Mesothelial cell of epicardium (in vitro differentiated cells): ENCODE results near the gene GGACT. TPM values are rescaled to one million over a fixed set of nuclear protein-coding genes. Genes with fewer than 3 reads are reported as not detected.

Source experiments
- DNase-seq, 2 experiments: peaks; one replicate each; pipeline ENCODE4 v3.0.0; 2021; ENCODE audit warnings: low spot score in 2 of 2; ENCODE audit not compliant: unreplicated experiment in 2 of 2
- H3K27ac Mint-ChIP-seq: 2 replicates; pipeline ENCODE4 v1.8.0; 2021; ENCODE audit warnings: mixed read lengths
- H3K27me3 Mint-ChIP-seq: 2 replicates; pipeline ENCODE4 v1.8.0; 2021; ENCODE audit warnings: low read depth, mixed read lengths
- H3K36me3 Mint-ChIP-seq: 2 replicates; pipeline ENCODE4 v1.8.0; 2021; ENCODE audit warnings: mixed read lengths
- H3K4me1 Mint-ChIP-seq: 2 replicates; pipeline ENCODE4 v1.8.0; 2021; ENCODE audit warnings: mixed read lengths
- H3K4me3 Mint-ChIP-seq: 2 replicates; pipeline ENCODE4 v1.8.0; 2021; ENCODE audit warnings: mild to moderate bottlenecking, moderate library complexity, mixed read lengths
- H3K9me3 Mint-ChIP-seq: 2 replicates; pipeline ENCODE4 v1.8.0; 2021; ENCODE audit warnings: mixed read lengths
- CTCF ChIP-seq: fragments of 200-600 bp; sonication (generic); IDR thresholded peaks from one replicate; pipeline ENCODE4 v1.5.0; 2021; ENCODE audit warnings: antibody characterized with exemption; ENCODE audit not compliant: unreplicated experiment
- total RNA-seq: library from RNA; stranded (reverse); gene quantifications from 3 replicates; pipeline ENCODE4 v1.2.1, GENCODE V29; 2021

Gene GGACT
- total RNA-seq, 1 donor from 2014 or later: 6.6 TPM

- Mint-ChIP-seq H3K4me3 (no peak overlapping the region), H3K9me3 (no peaks in the 10 kb centered on the region), H3K36me3 (no peaks in the 10 kb centered on the region), H3K27ac (no peak overlapping the region), H3K4me1 (peaks cover 15% of the 10 kb centered on the region), H3K27me3 (no peaks in the 10 kb centered on the region)
- no peak for TF ChIP-seq CTCF
- no peak for DNase-seq
Observed at GRCh38 chr13:100508996-100509395, 79.6 kb downstream of the GGACT start.

- Mint-ChIP-seq H3K27ac (no peak overlapping the region), H3K4me1 (peaks cover 15% of the 10 kb centered on the region), H3K4me3 (no peak overlapping the region), H3K9me3 (no peaks in the 10 kb centered on the region), H3K36me3 (no peaks in the 10 kb centered on the region), H3K27me3 (no peaks in the 10 kb centered on the region)
- no peak for TF ChIP-seq CTCF
- DNase-seq: no peak
Observed at GRCh38 chr13:100508455-100508854, 80.1 kb downstream of the GGACT start.

GRCh38 chr13:100506600-100507422, 81.8 kb downstream of the GGACT start:
- no peaks in the 10 kb centered on the region for H3K27me3 Mint-ChIP-seq

GRCh38 chr13:100506154-100506553, 82.4 kb downstream of the GGACT start:
- TF ChIP-seq CTCF: no peak
- peaks cover 21% of the 10 kb centered on the region for H3K4me1 Mint-ChIP-seq
- H3K4me3 Mint-ChIP-seq: no peak overlapping the region
- H3K27ac Mint-ChIP-seq: no peak overlapping the region
- H3K27me3 Mint-ChIP-seq: no peaks in the 10 kb centered on the region
- no peaks in the 10 kb centered on the region for H3K36me3 Mint-ChIP-seq
- DNase-seq: no peak
- no peaks in the 10 kb centered on the region for H3K9me3 Mint-ChIP-seq

More at GRCh38 chr13:100506600-100507422, 81.8 kb downstream of the GGACT start:
- H3K4me1 Mint-ChIP-seq: peaks cover 21% of the 10 kb centered on the region
- H3K9me3 Mint-ChIP-seq: no peaks in the 10 kb centered on the region
- H3K27ac Mint-ChIP-seq: no peak overlapping the region
- DNase-seq: no peak
- no peak for TF ChIP-seq CTCF
- H3K4me3 Mint-ChIP-seq: no peak overlapping the region
- no peaks in the 10 kb centered on the region for H3K36me3 Mint-ChIP-seq

- Mint-ChIP-seq H3K4me1 (peaks cover 5% of the 10 kb centered on the region), H3K9me3 (no peaks in the 10 kb centered on the region), H3K27ac (no peak overlapping the region), H3K27me3 (no peaks in the 10 kb centered on the region), H3K36me3 (no peaks in the 10 kb centered on the region), H3K4me3 (no peak overlapping the region)
- no peak for TF ChIP-seq CTCF
- no peak for DNase-seq
Observed at GRCh38 chr13:100503622-100504021, 85.0 kb downstream of the GGACT start.

- H3K9me3 Mint-ChIP-seq: no peaks in the 10 kb centered on the region
- no peaks in the 10 kb centered on the region for H3K27me3 Mint-ChIP-seq
- no peak for TF ChIP-seq CTCF
- H3K36me3 Mint-ChIP-seq: no peaks in the 10 kb centered on the region
- H3K4me1 Mint-ChIP-seq: peaks cover 5% of the 10 kb centered on the region
- DNase-seq: no peak
- H3K4me3 Mint-ChIP-seq: no peak overlapping the region
- no peak overlapping the region for H3K27ac Mint-ChIP-seq
Observed at GRCh38 chr13:100502446-100502845, 86.1 kb downstream of the GGACT start.
